GM13977 (cell line): ENCODE results near the gene ZNF786.
"Not testable (repeated sequence)": the region's sequence is repeated elsewhere in the genome, so short reads cannot be mapped to it uniquely, and the experiment has no call there.

Source experiments
- DNase-seq: peaks from one replicate; pipeline ENCODE4 v3.0.0; 2012; ENCODE audit warnings: low spot score
- CTCF ChIP-seq: IDR thresholded peaks from 2 replicates; pipeline ENCODE4 v1.5.1; 2012; ENCODE audit warnings: mild to moderate bottlenecking, control low read depth; ENCODE audit not compliant: insufficient read depth; ENCODE audit errors: extremely low read depth, missing control alignments
- in situ Hi-C: fragments of 300-500 bp; cut with MboI; formaldehyde crosslinking; loops from one replicate; pipeline ENCODE4 v1.12.0; 2022; ENCODE audit warnings: low sequenced_read_pairs, low pct_unique_long_range_greater_than_20kb, mixed read lengths, inconsistent platforms; ENCODE audit not compliant: unreplicated experiment

ZNF786 gene

GRCh38 chr7:149072438-149072775, 18.1 kb downstream of the ZNF786 start:
- in situ Hi-C loops, result no loop called here
- no peak for DNase-seq
- no peak for TF ChIP-seq CTCF

GRCh38 chr7:149071641-149072437, 18.7 kb downstream of the ZNF786 start:
- peak; percentile 45 for DNase-seq
- in situ Hi-C loops, result no loop called here
- peak; percentile 77 for TF ChIP-seq CTCF

DNA sequence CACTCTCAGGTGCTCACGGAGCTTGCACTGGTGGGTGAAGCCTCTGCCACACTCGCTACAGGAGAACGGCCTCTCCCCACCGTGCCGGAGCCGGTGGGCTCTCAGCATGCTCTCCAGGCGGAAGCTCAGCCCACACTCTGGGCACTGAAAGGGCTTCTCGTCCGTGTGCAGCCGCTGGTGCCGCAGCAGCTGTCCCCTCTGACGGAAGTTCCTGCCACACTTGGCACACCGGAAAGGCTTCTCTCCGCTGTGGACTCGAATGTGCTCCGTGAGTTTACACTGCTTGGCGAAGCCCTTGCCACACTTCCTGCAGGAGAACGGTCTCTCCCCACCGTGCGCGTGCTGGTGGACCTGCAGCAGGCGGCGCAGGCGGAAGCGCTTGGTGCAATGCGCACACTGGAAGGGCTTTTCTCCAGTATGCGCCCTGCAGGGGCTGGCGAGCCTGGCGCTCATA, 19.3 kb downstream of the ZNF786 start:
- no peak for TF ChIP-seq CTCF
- in situ Hi-C loops, result no loop called here
- no peak for DNase-seq

DNA sequence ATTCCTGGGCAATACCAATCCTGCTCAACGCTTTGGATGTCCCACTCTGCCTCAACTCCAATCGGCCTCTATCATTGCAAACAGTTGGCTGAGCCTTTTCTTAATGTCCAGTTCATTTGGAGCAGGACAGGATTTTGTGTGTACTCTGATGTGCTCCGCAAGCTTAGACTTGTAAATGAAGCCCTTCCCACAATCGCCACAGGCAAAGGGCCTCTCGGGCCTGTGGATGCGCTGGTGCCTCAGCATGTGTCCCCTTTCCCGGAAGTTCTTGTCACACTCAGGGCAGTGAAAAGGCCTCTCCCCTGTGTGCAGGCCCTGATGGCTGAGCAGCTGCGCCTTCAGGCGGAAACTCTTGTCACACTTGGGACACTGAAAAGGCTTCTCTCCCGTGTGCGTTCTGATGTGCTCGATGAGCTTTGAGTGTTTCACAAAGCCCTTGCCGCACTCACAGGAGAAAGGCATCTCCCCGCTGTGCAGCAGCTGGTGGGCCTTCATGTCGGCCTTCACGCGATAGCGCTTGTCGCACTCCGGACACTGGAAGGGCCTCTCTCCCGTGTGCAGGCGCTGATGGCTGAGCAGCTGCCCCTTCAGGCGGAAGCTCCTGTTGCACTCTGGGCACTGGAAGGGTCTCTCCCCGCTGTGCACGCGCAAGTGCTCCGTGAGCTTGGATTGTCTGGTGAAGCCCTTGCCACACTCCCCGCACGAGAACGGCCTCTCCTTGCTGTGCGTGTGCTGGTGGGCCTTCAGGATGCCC, 20.0 kb downstream of the ZNF786 start:
- in situ Hi-C loops, result no loop called here

GRCh38 chr7:149067869-149068268, 22.6 kb downstream of the ZNF786 start:
- DNase-seq, result no peak
- TF ChIP-seq CTCF, result peak; percentile 24
- in situ Hi-C loops, result no loop called here

More for the DNA sequence above, 20.0 kb downstream of the ZNF786 start:
- no peak for DNase-seq
- no peak for TF ChIP-seq CTCF

DNA sequence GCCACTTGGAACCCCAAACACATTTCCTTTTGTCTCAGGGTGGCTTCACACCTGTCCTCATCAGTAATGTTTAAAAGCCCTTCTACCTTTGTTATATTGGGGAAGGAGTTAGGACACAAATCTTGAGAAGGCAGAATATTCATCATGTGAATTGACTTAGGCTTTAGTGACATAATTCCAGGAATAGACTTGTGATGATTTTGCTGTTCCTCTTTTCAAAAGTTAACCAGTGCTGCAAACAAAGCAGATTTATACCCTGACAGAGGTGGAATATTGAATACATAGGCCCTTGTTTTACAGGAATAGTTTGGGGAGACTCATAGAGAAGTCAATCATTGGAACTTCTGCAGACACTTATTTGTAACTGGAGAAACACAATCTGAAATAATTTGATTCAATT, 27.0 kb downstream of the ZNF786 start:
- in situ Hi-C loops, result no loop called here
- TF ChIP-seq CTCF, result no peak
- DNase-seq, result no peak

DNA sequence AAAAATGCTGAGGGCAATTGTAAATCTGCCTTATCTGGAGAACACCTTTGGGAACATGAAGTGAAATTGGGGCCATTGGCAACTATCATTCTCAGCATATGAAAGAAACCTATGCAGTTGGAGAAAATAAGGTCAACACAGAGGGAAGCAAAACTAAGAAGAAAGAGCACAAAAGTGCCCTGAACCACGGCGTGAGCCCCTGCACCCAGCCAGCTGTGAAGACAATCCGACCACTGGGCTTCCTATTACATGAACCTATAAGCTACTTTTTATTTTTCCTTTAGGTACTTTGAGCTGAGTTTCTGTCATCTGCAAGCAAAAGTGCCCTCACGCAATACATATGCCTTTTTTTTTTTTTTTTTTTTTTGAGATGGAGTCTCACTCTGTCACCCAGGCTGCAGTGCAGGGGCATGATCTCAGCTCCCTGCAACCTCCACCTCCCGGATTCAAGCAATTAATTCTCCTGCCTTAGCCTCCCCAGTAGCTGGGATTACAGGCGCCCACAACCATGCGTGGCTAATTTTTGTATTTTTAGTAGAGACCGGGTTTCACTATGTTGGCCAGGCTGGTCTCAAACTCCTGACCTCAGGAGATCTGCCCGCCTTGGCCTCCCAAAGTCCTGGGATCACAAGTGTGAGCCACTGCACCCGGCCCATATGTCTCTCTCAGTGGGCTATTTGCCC, 28.2 kb downstream of the ZNF786 start:
- DNase-seq, in situ Hi-C loops: not testable (repeated sequence)
